Right forelimb (tissue), 1 donor: ENCODE data around the gene ARHGAP25.
A peak's percentile ranks its signal among the peaks of the same experiment; 100 is the strongest.
"Not testable (repeated sequence)": the region's sequence is repeated elsewhere in the genome, so short reads cannot be mapped to it uniquely, and the experiment has no call there.

Source experiments
- DNase-seq: peaks from one replicate; pipeline ENCODE4 v3.0.0-alpha.2; 2018

Gene ARHGAP25

DNA sequence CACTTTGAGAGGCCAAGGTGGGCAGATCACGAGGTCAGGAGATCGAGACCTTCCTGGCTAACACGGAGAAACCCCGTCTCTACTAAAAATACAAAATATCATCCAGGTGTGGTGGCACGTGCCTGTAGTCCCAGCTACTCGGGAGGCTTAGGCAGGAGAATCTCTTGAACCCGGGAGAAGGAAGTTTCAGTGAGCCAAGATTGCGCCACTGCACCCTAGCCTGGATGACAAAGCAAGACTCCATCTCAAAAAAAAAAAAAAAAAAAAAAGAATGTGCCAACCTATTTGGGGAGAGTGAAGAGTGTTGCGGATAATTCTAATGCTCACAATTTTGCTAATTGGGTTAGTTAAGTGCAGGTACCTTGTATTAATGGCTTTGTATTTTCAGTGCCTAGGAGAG is 67.5 kb downstream of the ARHGAP25 start:
- not testable (repeated sequence) for DNase-seq

DNA sequence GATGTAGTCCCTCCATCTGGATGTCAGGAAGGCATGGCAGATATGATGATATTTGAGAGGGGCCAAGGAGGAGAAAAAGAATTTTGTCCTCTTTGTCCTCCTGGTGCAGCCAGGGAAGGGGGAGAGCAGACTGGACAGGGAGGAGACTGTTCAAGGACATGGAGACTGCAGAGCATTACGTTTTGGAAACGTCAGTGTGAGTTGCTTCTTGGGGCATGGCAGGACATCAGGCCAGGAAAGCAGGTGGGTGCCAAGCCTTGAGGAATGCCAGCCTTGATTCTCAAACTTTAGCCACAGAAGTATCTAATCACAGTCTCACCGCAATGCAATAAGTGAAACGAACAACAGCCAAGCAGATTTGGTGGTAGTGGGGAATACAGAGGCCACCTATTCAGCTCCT is 70.4 kb downstream of the ARHGAP25 start:
- no peak for DNase-seq

GRCh38 chr2:68806511-68807109 is 72.0 kb downstream of the ARHGAP25 start:
- DNase-seq, result no peak

DNA sequence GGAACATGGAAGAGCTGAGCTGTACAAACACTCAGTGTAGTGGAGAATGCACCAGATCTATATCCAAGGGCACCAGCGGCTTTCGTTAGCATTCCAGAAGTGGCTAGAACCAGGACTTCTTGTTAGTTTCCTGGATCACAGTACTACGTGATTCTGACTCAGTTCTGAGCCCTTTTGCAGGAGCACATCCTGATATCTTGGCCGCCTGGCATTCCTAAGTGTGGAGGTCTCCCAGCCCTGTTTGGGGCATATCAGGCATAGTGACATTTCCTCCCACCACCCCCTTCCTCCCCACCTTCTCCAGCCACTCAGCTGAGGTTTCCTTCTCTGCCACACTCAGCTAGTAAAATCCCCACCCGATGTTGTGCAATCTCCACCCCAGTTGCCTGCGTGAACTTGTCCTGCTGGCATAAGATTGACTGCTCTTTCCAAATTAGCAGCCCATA is 73.2 kb downstream of the ARHGAP25 start:
- no peak for DNase-seq

DNA sequence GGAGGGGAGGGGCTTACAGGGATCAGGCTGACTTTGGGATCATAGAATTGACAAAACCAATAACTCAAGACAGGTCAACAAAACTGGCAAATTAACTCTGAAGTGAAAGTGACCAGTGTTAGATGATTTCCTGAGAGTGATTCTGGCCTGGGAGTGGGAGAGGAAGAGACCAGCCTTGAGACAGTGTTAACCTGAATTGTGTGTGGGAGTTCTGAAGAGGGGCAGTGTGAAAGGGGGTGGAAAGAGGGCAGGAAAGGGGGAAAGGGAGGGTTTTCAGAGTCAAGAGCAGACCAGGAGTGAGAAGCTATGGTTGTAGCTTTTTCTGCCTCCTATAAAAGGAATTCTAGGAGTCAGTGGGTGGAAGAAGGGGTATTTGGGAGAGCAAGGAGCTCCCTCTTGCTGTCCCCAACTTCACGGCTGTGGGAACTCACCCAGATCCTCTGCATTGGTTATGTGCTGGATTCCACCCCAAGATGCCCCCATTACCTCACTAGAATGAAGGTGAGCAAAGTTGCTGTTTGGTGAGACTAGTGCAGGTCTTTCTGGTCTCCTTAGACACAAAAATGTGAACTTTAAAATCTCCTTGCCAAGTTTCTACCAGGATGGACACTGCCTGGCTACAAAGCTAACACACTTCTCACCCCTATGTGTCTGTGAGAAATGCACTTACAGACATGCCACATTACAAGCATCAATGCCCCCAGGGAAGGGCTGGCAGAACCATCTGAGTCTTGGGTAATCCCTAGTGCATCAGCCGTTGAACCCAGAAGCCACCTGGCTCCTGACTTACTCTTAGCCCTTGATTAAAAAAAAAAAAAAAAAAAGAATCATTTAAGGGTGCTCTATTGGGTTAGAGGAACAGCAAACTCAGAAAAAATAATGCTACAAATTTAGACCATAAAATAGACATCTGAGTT is 75.0 kb downstream of the ARHGAP25 start:
- no peak for DNase-seq

DNA sequence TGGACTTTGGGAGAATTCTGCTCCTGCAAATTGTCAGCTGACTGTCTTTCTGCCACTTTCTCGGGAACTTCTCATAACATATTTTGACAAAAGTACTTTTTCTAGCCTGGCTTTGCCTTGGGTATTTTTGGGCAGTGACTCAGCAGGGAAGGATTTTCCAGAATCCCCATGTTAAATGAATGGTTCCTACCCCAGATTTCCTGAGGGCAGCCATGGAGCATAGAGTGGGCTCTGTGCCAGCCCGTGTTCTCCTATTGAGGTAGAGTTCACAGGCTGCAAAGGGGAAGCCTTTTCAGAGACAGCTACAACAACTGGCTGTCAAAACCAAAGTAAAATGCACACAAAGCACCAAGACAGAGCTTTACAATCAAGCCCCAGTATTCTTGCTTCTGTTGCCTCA is 76.8 kb downstream of the ARHGAP25 start:
- peak; percentile 57 for DNase-seq

- DNase-seq, result no peak
These were observed 77.6 kb downstream of the ARHGAP25 start for GRCh38 chr2:68812251-68812650.

- no peak for DNase-seq
These were observed 79.0 kb downstream of the ARHGAP25 start for GRCh38 chr2:68813596-68813995.

DNA sequence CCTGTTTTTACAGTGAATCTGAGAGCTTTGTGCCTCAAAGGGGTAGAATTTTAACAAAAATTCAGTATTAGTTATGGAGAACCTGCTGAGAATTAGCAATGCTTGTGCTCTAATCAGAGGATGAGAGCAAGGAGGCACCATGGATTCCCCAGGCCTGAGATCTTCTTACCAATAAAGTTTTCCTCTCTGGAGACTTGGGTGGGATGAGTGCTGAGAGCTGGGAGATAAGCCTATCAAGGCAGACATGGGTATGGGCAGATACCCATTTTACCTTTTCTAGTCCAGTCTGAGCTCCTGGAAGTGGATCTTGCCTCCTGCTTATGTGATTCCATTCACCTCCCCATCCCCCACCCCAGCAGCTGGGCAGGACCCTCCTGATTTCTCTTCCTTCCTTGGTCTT is 82.7 kb downstream of the ARHGAP25 start:
- DNase-seq, result no peak

- no peak for DNase-seq
These were observed 84.9 kb downstream of the ARHGAP25 start for GRCh38 chr2:68819556-68819955.

GRCh38 chr2:68822207-68822872 is 87.7 kb downstream of the ARHGAP25 start:
- DNase-seq, result no peak

DNA sequence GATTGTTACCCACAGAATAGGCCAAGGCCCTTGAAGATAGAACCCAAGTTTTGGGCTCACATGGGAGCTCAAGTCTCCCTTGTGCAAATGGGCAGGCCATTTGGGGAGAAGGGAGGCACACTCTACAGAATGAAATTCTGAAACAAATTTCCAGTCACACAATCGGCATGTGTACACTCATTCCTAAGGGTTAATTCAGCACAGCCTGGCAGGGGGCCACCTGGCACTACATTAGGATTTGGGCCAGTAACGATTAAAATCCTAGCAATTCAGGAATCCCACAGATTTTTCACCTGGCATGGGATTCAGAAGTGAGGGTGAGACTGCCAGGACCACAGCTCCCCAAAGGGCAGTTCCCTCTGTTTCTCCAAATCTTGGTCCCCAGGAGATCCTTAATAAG is 90.2 kb downstream of the ARHGAP25 start:
- DNase-seq, result no peak

DNA sequence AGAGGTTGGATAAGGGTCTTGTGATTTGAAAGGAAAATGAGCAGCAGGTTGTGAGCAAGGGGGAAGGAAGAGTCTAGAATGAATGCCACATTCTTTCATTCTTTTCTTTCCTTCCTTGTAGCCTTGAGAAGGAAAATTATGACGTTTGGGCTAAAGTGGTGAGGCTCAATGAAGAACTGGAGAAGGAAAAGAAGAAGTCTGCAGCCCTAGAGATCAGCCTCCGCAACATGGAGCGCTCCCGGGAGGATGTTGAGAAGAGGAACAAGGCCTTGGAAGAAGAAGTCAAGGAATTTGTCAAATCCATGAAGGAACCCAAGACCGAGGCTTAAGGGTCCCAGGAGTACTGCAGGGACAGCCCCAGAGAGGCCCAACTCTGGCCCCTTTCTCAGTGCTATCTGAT is 91.3 kb downstream of the ARHGAP25 start:
- DNase-seq, result no peak

DNA sequence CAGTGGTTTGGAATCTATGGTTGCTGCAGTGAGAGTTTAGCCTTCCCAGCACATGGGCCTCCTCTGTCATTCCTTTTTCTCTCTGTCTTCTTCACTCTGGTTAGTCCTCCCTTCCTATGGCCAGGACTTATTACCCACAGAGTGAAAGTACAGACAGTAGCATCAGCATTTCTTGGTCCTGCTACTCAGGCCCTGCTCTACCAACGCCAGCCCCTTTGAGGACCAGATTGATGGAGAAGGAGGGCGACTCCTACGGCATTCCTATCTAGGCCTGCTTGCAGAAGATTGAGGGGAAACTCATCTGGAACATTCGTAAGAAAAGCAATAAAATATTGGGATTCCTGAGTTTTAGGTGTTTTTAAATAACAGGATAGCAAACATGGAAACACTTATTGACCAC is 93.1 kb downstream of the ARHGAP25 start:
- DNase-seq, result no peak

DNA sequence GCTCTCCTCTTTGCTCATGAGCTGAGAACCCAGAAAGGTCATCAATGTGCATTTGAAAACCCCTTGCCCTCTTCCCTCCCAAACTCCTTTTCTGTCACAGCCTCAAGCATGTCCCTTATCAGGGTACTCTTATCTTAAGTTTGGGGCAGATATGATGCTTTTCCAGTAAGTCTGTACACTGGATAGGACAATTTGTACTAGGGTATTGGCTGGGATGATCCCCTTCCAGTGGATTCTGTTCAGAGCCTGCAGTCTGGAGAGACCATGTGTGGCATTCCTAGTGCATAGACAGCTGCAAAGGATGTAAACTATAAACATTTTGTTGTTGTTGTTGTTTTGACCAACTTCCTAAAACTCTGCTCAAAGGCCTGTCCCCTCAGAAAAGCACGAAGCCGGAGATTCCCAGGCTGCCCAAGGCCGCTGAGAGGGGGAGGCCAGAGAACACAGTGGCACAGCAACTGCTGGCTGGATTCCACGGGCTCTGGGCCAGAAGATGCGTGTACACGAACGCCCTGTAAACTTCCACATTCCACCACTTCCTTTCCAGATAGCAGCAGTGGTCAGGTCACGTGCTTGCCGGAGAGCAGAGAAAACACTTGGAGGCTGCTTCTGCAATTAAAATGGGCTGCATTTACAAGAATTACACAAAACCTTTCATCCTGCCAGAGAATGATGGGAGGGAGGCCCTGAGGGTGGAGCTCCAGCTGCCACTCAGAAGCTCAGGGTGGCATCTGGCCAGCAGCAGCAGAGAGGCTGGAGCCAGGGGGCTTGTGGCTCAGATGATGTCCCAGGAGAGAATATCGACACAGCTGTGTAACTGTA is 94.5 kb downstream of the ARHGAP25 start:
- peak; percentile 92 for DNase-seq

GRCh38 chr2:68829749-68830148 is 95.1 kb downstream of the ARHGAP25 start:
- no peak for DNase-seq

- DNase-seq, result peak; percentile 60
These were observed 97.1 kb downstream of the ARHGAP25 start for GRCh38 chr2:68831686-68832232.

GRCh38 chr2:68832233-68832869 is 97.7 kb downstream of the ARHGAP25 start:
- DNase-seq, result peak; percentile 55

GRCh38 chr2:68833162-68833561 is 98.6 kb downstream of the ARHGAP25 start:
- DNase-seq, result no peak

- DNase-seq, result no peak
These were observed 100.2 kb downstream of the ARHGAP25 start for GRCh38 chr2:68834737-68835376.

GRCh38 chr2:68835621-68836020 is 101.0 kb downstream of the ARHGAP25 start:
- DNase-seq, result no peak
